Activated CD4-positive, alpha-beta T cell treated with anti-CD3 and anti-CD28 coated beads for 48 hours (primary cell): ENCODE data around the gene DYDC1.
"Not testable (repeated sequence)": the region's sequence is repeated elsewhere in the genome, so short reads cannot be mapped to it uniquely, and the experiment has no call there.

Experiments used
- DNase-seq: peaks from one replicate; pipeline ENCODE4 v3.0.0-alpha.2; 2020

DYDC1 gene

GRCh38 chr10:80356563-80356988 is at the start of gene DYDC1, which contains the start of gene DYDC2:
Gene DYDC1, minus strand, starts transcription at chr10:80356755. Its CDS starts 4,154 bp downstream, at chr10:80352601.
Gene DYDC2, plus strand, starts transcription at chr10:80356781. Its CDS starts 5,663 bp downstream, at chr10:80362444.
- DNase-seq: peak; percentile 61

GRCh38 chr10:80406204-80406603 is 49.6 kb upstream of the DYDC1 start:
- no peak for DNase-seq

GRCh38 chr10:80405626-80406025 is 49.1 kb upstream of the DYDC1 start:
- DNase-seq: no peak

GRCh38 chr10:80405035-80405434 is 48.5 kb upstream of the DYDC1 start:
- no peak for DNase-seq

- DNase-seq: no peak
Observed at GRCh38 chr10:80400136-80400804, 43.7 kb upstream of the DYDC1 start.

- DNase-seq: no peak
Observed at GRCh38 chr10:80397014-80397413, 40.5 kb upstream of the DYDC1 start.

- no peak for DNase-seq
Observed at GRCh38 chr10:80394358-80394916, 37.9 kb upstream of the DYDC1 start.

GRCh38 chr10:80392250-80392649 is 35.7 kb upstream of the DYDC1 start:
- DNase-seq: no peak

- no peak for DNase-seq
Observed at GRCh38 chr10:80390740-80391139, 34.2 kb upstream of the DYDC1 start.

GRCh38 chr10:80382989-80383388 is 26.4 kb upstream of the DYDC1 start:
- DNase-seq: peak; percentile 43

- no peak for DNase-seq
Observed at GRCh38 chr10:80380185-80380584, 23.6 kb upstream of the DYDC1 start.

GRCh38 chr10:80379701-80380100 is 23.1 kb upstream of the DYDC1 start:
- no peak for DNase-seq

GRCh38 chr10:80373502-80373901 is 16.9 kb upstream of the DYDC1 start:
- DNase-seq: no peak

GRCh38 chr10:80372675-80373074 is 16.1 kb upstream of the DYDC1 start:
- DNase-seq: no peak

GRCh38 chr10:80371467-80371866 is 14.9 kb upstream of the DYDC1 start:
- DNase-seq: no peak

- no peak for DNase-seq
Observed at GRCh38 chr10:80365510-80365909, 9.0 kb upstream of the DYDC1 start.

GRCh38 chr10:80359644-80360043 is 3.1 kb upstream of the DYDC1 start:
- no peak for DNase-seq

- not testable (repeated sequence) for DNase-seq
Observed at GRCh38 chr10:80358925-80359324, 2.4 kb upstream of the DYDC1 start.

GRCh38 chr10:80357851-80358125 is 1.2 kb upstream of the DYDC1 start:
- no peak for DNase-seq

- peak; percentile 11 for DNase-seq
Observed at GRCh38 chr10:80356989-80357850, 665 bp upstream of the DYDC1 start.

GRCh38 chr10:80351220-80351619 is 5.3 kb downstream of the DYDC1 start:
- no peak for DNase-seq

GRCh38 chr10:80350251-80350650 is 6.3 kb downstream of the DYDC1 start:
- DNase-seq: no peak

GRCh38 chr10:80344912-80345311 is 11.6 kb downstream of the DYDC1 start:
- DNase-seq: no peak

GRCh38 chr10:80344276-80344675 is 12.3 kb downstream of the DYDC1 start:
- DNase-seq: no peak
